Thyroid gland (tissue), 4 donors: Measurements from ENCODE around the gene MAP6. TPM values are rescaled to one million over a fixed set of nuclear protein-coding genes. Genes with fewer than 3 reads are reported as not detected.

Source experiments
- DNase-seq, 2 donors: peaks; one replicate each; pipeline ENCODE4 v3.0.0-alpha.2; 2019
- H3K27ac ChIP-seq, 3 donors: fragments of 200-600 bp; sonication (generic); 1 replicate in 2 of 3; 2 replicates in 1 of 3; pipeline ENCODE4 v1.5.1; 2016 to 2019; ENCODE audit warnings: mild to moderate bottlenecking in 1 of 3, moderate library complexity in 1 of 3
- H3K27me3 ChIP-seq: fragments of 200-600 bp; sonication (generic); one replicate; pipeline ENCODE4 v1.5.1; 2019
- H3K36me3 ChIP-seq, 2 donors: fragments of 200-600 bp; sonication (generic); one replicate each; pipeline ENCODE4 v1.5.1; 2016 to 2019
- H3K4me1 ChIP-seq, 2 donors: fragments of 200-600 bp; sonication (generic); one replicate each; pipeline ENCODE4 v1.5.1; 2017 to 2019
- H3K4me3 ChIP-seq, 3 donors: fragments of 200-600 bp; sonication (generic); replicated peaks in 1 of 3; 1 replicate in 2 of 3; 2 replicates in 1 of 3; pipeline ENCODE4 v1.5.1; 2016; ENCODE audit warnings: mild to moderate bottlenecking in 1 of 3
- H3K9me3 ChIP-seq: fragments of 200-600 bp; sonication (generic); one replicate; pipeline ENCODE4 v1.5.1; 2017
- POLR2A ChIP-seq, 2 donors: fragments of 450-650 bp; IDR thresholded peaks; one replicate each; pipeline ENCODE4 v1.6.1; 2017; ENCODE audit warnings: antibody characterized with exemption in 2 of 2, mild to moderate bottlenecking in 2 of 2, moderate library complexity in 1 of 2
- WGBS, 2 donors: methylation state at CpG; one replicate each; pipeline ENCODE4 v1.1.5; 2017; 5-methylcytosine and 5-hydroxymethylcytosine counted together
- intact Hi-C: fragments of 100-400 bp; cut with DNase I; formaldehyde crosslinking; loops from one replicate; pipeline ENCODE4 v1.15.1; 2023
- total RNA-seq, 4 donors: library from RNA; depleted of rRNA; stranded (reverse); fragments of >200 nt; gene quantifications; one replicate each; pipeline ENCODE4 v1.2.3, GENCODE V29; 2016
- TF ChIP-seq, protein P1 (sequence below), 6 experiments: fragments of 200-600 bp in 3 of 6; fragments of 450-650 bp in 3 of 6; sonication (generic) in 3 of 6; IDR thresholded peaks; one replicate each; pipeline ENCODE4 v1.5.1; 2016 to 2019; ENCODE audit warnings: antibody characterized with exemption in 6 of 6, mild to moderate bottlenecking in 2 of 6, inconsistent platforms in 1 of 6, moderate library complexity in 1 of 6

MAP6 gene
- total RNA-seq, 4 donors from 2014 or later, result 4.8 to 13.8 (median 9.4) TPM

DNA sequence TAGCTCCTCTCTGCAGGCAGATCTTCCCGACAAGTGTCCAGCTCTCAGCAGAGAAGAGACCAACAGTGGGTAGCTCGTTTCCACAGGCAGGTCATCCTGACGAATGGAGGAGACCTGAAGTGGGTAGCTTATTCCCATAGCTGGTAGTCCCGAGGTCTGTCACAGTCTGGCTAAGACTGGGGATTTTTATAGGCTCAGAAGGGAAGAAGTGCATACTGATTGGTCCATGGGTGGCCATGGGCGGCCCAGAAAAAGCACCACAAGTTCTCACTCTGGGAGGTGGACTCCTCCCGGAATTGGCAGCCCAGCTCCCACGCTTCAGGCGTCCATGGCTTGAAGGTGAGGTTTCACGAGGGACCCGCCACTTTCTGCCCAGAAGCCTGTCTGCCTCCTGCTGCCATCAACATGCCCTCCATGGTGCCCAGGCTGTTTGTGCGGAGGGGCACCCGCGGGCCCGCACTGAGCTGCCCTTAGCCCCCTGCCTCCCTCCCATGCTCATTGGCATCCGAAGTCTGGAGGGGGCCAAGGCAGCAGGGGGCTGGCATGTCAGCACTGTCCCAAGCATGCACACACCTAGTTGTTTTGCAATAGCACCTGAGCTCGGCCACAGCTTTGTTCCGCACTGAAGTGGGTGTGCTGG lies 9.9 kb upstream of the MAP6 start:
- Histone ChIP-seq H3K27ac (no peak overlapping the region), H3K4me3 (no peak overlapping the region), H3K27me3 (no peaks in the 10 kb centered on the region), H3K9me3 (no peaks in the 10 kb centered on the region), H3K36me3 (no peaks in the 10 kb centered on the region), H3K4me1 (no peaks in the 10 kb centered on the region)
- TF ChIP-seq POLR2A (IDR thresholded peaks at IDR 0.05), result no peak
- TF ChIP-seq, protein P1, sequence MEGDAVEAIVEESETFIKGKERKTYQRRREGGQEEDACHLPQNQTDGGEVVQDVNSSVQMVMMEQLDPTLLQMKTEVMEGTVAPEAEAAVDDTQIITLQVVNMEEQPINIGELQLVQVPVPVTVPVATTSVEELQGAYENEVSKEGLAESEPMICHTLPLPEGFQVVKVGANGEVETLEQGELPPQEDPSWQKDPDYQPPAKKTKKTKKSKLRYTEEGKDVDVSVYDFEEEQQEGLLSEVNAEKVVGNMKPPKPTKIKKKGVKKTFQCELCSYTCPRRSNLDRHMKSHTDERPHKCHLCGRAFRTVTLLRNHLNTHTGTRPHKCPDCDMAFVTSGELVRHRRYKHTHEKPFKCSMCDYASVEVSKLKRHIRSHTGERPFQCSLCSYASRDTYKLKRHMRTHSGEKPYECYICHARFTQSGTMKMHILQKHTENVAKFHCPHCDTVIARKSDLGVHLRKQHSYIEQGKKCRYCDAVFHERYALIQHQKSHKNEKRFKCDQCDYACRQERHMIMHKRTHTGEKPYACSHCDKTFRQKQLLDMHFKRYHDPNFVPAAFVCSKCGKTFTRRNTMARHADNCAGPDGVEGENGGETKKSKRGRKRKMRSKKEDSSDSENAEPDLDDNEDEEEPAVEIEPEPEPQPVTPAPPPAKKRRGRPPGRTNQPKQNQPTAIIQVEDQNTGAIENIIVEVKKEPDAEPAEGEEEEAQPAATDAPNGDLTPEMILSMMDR (IDR thresholded peaks at IDR 0.05), result no peak
- intact Hi-C loops, result no loop called here
- no peak for DNase-seq
- WGBS, 2 donors, result 70 to 72% methylated on average over 11 to 16 of the region's 17 CpGs

DNA sequence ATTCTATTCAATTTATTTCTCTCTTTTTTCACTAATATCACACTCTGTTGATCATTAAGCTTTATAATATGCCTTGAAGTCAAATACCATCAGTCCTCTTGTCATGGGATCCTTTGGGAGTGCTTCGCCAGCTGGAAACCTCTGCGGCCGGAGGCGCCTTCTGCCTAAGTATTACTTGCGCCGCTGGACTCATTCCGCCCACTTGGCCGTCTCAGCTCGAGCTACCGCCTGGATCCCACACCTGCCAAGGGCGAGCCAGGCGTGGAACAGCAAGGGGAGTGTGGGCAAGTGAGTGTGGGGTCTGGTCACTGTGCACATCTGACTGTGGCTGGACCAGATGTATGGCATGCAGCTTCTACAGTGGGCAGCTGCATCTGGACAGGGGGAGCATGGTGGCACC lies 9.1 kb upstream of the MAP6 start:
- Histone ChIP-seq H3K9me3 (no peaks in the 10 kb centered on the region), H3K27ac (no peak overlapping the region), H3K4me3 (no peak overlapping the region), H3K36me3 (no peaks in the 10 kb centered on the region), H3K27me3 (no peaks in the 10 kb centered on the region), H3K4me1 (no peaks in the 10 kb centered on the region)
- TF ChIP-seq POLR2A (IDR thresholded peaks at IDR 0.05), result no peak
- TF ChIP-seq, protein P1 (IDR thresholded peaks at IDR 0.05), result no peak
- intact Hi-C loops, result no loop called here
- 76 to 80% methylated on average over 12 of the region's 12 CpGs for WGBS, 2 donors
- DNase-seq, result no peak

DNA sequence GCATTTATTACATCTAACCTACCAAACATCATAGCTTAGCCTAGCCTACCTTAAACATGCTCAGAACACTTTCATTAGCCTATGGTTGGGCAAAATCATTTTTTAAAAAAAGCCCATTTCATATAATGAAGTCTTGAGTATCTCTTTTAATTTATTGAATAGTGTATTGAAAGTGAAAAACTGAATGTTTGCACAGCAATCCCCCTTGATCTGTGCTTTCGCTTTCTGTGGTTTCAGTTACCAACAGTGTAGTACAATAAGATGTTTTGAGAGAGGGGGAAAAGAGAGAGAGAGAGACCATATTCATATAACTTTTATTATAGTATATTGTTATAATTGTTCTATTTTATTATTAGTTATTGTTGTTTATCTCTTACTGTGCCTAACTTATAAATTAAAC lies 8.4 kb upstream of the MAP6 start:
- Histone ChIP-seq H3K9me3 (no peaks in the 10 kb centered on the region), H3K27me3 (no peaks in the 10 kb centered on the region), H3K4me3 (no peak overlapping the region), H3K36me3 (no peaks in the 10 kb centered on the region), H3K27ac (no peak overlapping the region), H3K4me1 (no peaks in the 10 kb centered on the region)
- DNase-seq, result no peak
- TF ChIP-seq, protein P1 (IDR thresholded peaks at IDR 0.05), result no peak
- TF ChIP-seq POLR2A (IDR thresholded peaks at IDR 0.05), result no peak
- 89 to 94% methylated on average over 1 of the region's 1 CpG for WGBS, 2 donors
- intact Hi-C loops, result no loop called here

DNA sequence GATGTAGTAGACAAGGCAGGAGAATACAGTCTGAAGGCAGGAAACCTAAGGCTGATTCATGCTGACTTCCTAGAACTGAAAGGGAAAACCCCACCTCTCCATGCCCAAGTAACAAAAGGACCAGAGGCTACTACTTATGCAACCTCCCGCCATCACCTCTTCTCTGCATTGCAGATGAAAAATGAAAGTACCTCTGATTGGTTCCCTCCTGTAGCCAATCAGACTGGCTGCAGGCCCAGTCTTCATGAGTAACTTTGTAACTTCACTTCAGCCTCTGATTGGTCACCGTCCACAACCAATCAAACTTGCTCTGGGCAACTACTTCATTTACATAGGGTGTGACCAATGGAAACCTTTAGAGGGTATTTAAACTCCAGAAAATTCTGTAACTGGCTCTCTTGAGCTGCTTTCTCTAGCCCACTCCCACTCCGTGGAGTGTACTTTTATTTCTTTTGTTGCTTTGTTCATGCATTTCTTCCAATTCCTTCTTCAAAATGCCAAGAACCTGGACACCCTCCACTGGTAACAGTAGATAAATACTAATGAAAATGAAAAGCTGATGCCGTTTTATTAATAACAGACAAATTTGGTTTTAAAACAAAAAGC lies 5.2 kb upstream of the MAP6 start:
- 92 to 95% methylated on average over 4 of the region's 4 CpGs for WGBS, 2 donors
- Histone ChIP-seq H3K4me3 (no peak overlapping the region), H3K36me3 (no peaks in the 10 kb centered on the region), H3K9me3 (no peaks in the 10 kb centered on the region), H3K27me3 (no peaks in the 10 kb centered on the region), H3K27ac (no peak overlapping the region), H3K4me1 (peaks cover 0 to under 1% of the 10 kb centered on the region in 2 donors)
- no peak for TF ChIP-seq POLR2A (IDR thresholded peaks at IDR 0.05)
- TF ChIP-seq, protein P1 (IDR thresholded peaks at IDR 0.05), result no peak
- intact Hi-C loops, result no loop called here
- DNase-seq, result peak in 1 of 2 donors; percentile 8

DNA sequence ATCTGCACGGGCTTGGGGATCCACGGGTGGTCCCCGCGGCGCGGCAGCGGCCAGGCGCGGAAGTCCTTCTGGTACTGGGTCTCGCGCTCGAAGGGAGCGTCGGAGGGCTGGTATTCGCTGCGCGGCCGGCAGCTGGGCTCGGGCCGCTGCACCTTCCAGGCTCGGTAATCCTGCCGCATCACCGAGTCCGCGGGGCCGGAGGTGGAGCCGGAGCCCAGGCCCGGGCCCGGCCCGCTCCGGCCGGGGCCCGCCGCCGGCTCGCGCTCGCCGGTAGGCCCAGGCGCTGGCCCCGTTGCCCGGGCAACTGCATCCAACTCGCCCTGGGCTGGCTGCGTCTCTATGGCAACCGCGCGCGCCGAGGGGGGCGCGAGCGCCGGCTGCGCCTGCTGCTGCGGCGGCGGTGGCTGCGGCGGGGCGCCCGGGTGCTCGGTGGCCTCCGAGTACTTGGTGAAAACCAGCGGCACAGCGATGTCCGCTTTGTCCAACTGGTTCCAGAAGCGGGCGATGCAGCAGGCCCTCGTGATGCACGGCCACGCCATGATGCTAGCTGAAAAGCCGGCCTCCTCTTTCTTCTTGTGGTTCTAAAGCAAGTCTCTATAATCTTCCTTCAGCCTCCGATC lies 897 bp downstream of the MAP6 start:
- peak; percentile 66 for DNase-seq
- Histone ChIP-seq H3K4me3 (peak overlapping the region; percentile 25 to 59 (median 49)), H3K27ac (peak overlapping the region in 2 of 3 donors; percentile 55 to 63), H3K36me3 (no peaks in the 10 kb centered on the region), H3K27me3 (no peaks in the 10 kb centered on the region), H3K9me3 (no peaks in the 10 kb centered on the region), H3K4me1 (peaks cover 8 to 15% of the 10 kb centered on the region in 2 donors)
- intact Hi-C loops, result loop anchor here (5.0 kb wide), 1 partner anchor 121 kb away; no protein-coding TSS in a partner anchor
- WGBS, 2 donors, result 1 to 2% methylated on average over 28 to 44 of the region's 73 CpGs
- TF ChIP-seq, protein P1 (IDR thresholded peaks at IDR 0.05), result no peak
- no peak for TF ChIP-seq POLR2A (IDR thresholded peaks at IDR 0.05)
